ENCODE measurements around the gene ANKRD33B. TPM values are rescaled to one million over a fixed set of nuclear protein-coding genes. Genes with fewer than 3 reads are reported as not detected.

ANKRD33B gene
- total RNA-seq, 4 donors from 2014 or later, result 0.57 to 6.5 (median 1.7) TPM

GRCh38 chr5:10590226-10590999 lies 26.5 kb downstream of the ANKRD33B start:
- intact Hi-C loops (cut with DNase I), result no loop called here
- WGBS, 2 donors, result 60 to 78% methylated on average over 10 to 12 of the region's 13 CpGs
- peak overlapping the region in 1 of 4 donors; percentile 29 for H3K27ac ChIP-seq

GRCh38 chr5:10591159-10591558 lies 27.3 kb downstream of the ANKRD33B start:
- no peak for DNase-seq

More at GRCh38 chr5:10590226-10590999, 26.5 kb downstream of the ANKRD33B start:
- Histone ChIP-seq H3K9me3 (no peaks in the 10 kb centered on the region), H3K27me3 (peaks cover 0 to 6% (median 0%) of the 10 kb centered on the region in 4 donors), H3K4me1 (peaks cover 3 to 21% (median 21%) of the 10 kb centered on the region in 3 donors), H3K36me3 (no peaks in the 10 kb centered on the region), H3K4me3 (no peak overlapping the region)
- DNase-seq, result no peak
- TF ChIP-seq CTCF (IDR thresholded peaks at IDR 0.05), result no peak
- no peak for TF ChIP-seq POLR2A (IDR thresholded peaks at IDR 0.05)

GRCh38 chr5:10591966-10592365 lies 28.1 kb downstream of the ANKRD33B start:
- 67% methylated on average over 3 of the region's 3 CpGs; no CpG with 5 or more reads in 1 of the 2 donors for WGBS, 2 donors
- Histone ChIP-seq H3K27me3 (no peaks in the 10 kb centered on the region), H3K4me1 (peaks cover 6 to 34% (median 32%) of the 10 kb centered on the region in 3 donors), H3K9me3 (no peaks in the 10 kb centered on the region), H3K27ac (no peak overlapping the region), H3K4me3 (no peak overlapping the region), H3K36me3 (no peaks in the 10 kb centered on the region)
- TF ChIP-seq CTCF (IDR thresholded peaks at IDR 0.05) (no peak), POLR2A (IDR thresholded peaks at IDR 0.05) (no peak)
- DNase-seq, result no peak
- intact Hi-C loops (cut with DNase I), result no loop called here

More at GRCh38 chr5:10591159-10591558, 27.3 kb downstream of the ANKRD33B start:
- WGBS, 2 donors, result 74 to 95% methylated on average over 5 to 6 of the region's 6 CpGs
- H3K27ac ChIP-seq, result peak overlapping the region in 1 of 4 donors; percentile 29
- no peak overlapping the region for H3K4me3 ChIP-seq
- peaks cover 6 to 29% (median 25%) of the 10 kb centered on the region in 3 donors for H3K4me1 ChIP-seq
- no peaks in the 10 kb centered on the region for H3K36me3 ChIP-seq
- intact Hi-C loops (cut with DNase I), result no loop called here
- H3K9me3 ChIP-seq, result no peaks in the 10 kb centered on the region
- H3K27me3 ChIP-seq, result no peaks in the 10 kb centered on the region
- TF ChIP-seq POLR2A (IDR thresholded peaks at IDR 0.05) (no peak), CTCF (IDR thresholded peaks at IDR 0.05) (no peak)

GRCh38 chr5:10592601-10593000 lies 28.7 kb downstream of the ANKRD33B start:
- Histone ChIP-seq H3K4me3 (no peak overlapping the region), H3K27ac (no peak overlapping the region), H3K4me1 (peaks cover 6 to 34% (median 32%) of the 10 kb centered on the region in 3 donors), H3K9me3 (no peaks in the 10 kb centered on the region), H3K36me3 (no peaks in the 10 kb centered on the region), H3K27me3 (no peaks in the 10 kb centered on the region)
- TF ChIP-seq CTCF (IDR thresholded peaks at IDR 0.05) (no peak), POLR2A (IDR thresholded peaks at IDR 0.05) (no peak)
- DNase-seq, result no peak
- intact Hi-C loops (cut with DNase I), result no loop called here

- no peak for TF ChIP-seq CTCF (IDR thresholded peaks at IDR 0.05)
- no peak for TF ChIP-seq POLR2A (IDR thresholded peaks at IDR 0.05)
- no peak for DNase-seq
- Histone ChIP-seq H3K36me3 (no peaks in the 10 kb centered on the region), H3K4me3 (no peak overlapping the region), H3K4me1 (peaks cover 6 to 34% (median 32%) of the 10 kb centered on the region in 3 donors), H3K27ac (no peak overlapping the region), H3K9me3 (no peaks in the 10 kb centered on the region), H3K27me3 (peaks cover 0 to 3% (median 0%) of the 10 kb centered on the region in 4 donors)
- 63 to 76% methylated on average over 7 of the region's 7 CpGs for WGBS, 2 donors
- intact Hi-C loops (cut with DNase I), result no loop called here
Measured at GRCh38 chr5:10593531-10594181, 29.8 kb downstream of the ANKRD33B start.

Data from esophagus squamous epithelium (tissue), 5 donors.